BLaER1 treated with 17β-estradiol and CSF1 and Interleukin-3, amounts not matched to agents 10 nM and 100 nM (cell line): ENCODE results near the gene PHF10.
A peak's percentile ranks its signal among the peaks of the same experiment; 100 is the strongest.

Experiments used
- H3K27ac ChIP-seq, 11 experiments: shearing (Covaris generic); formaldehyde crosslinking; 2 replicates each; pipeline ENCODE4 v1.8.1; 2022
- H3K27me3 ChIP-seq, 11 experiments: shearing (Covaris generic); formaldehyde crosslinking; 2 replicates each; pipeline ENCODE4 v1.8.1; 2022
- H3K36me3 ChIP-seq, 11 experiments: shearing (Covaris generic); formaldehyde crosslinking; 2 replicates each; pipeline ENCODE4 v1.8.1; 2022
- H3K4me1 ChIP-seq, 10 experiments: shearing (Covaris generic); formaldehyde crosslinking; 2 replicates each; pipeline ENCODE4 v1.8.1; 2022
- H3K4me2 ChIP-seq, 11 experiments: shearing (Covaris generic); formaldehyde crosslinking; 2 replicates each; pipeline ENCODE4 v1.8.1; 2022
- H3K4me3 ChIP-seq, 10 experiments: shearing (Covaris generic); formaldehyde crosslinking; 2 replicates each; pipeline ENCODE4 v1.8.1; 2022
- H3K9ac ChIP-seq, 11 experiments: shearing (Covaris generic); formaldehyde crosslinking; 2 replicates each; pipeline ENCODE4 v1.8.1; 2022
- H3K9me3 ChIP-seq, 11 experiments: shearing (Covaris generic); formaldehyde crosslinking; replicated peaks in 1 of 11; 2 replicates each; pipeline ENCODE4 v1.8.1; 2022
- H4K20me1 ChIP-seq, 11 experiments: shearing (Covaris generic); formaldehyde crosslinking; 2 replicates each; pipeline ENCODE4 v1.8.1; 2022
- Cebpa-rat ChIP-seq, 11 experiments: shearing (Covaris generic); IDR thresholded peaks; 2 replicates each; pipeline ENCODE4 v1.8.1; 2022

PHF10 gene

DNA sequence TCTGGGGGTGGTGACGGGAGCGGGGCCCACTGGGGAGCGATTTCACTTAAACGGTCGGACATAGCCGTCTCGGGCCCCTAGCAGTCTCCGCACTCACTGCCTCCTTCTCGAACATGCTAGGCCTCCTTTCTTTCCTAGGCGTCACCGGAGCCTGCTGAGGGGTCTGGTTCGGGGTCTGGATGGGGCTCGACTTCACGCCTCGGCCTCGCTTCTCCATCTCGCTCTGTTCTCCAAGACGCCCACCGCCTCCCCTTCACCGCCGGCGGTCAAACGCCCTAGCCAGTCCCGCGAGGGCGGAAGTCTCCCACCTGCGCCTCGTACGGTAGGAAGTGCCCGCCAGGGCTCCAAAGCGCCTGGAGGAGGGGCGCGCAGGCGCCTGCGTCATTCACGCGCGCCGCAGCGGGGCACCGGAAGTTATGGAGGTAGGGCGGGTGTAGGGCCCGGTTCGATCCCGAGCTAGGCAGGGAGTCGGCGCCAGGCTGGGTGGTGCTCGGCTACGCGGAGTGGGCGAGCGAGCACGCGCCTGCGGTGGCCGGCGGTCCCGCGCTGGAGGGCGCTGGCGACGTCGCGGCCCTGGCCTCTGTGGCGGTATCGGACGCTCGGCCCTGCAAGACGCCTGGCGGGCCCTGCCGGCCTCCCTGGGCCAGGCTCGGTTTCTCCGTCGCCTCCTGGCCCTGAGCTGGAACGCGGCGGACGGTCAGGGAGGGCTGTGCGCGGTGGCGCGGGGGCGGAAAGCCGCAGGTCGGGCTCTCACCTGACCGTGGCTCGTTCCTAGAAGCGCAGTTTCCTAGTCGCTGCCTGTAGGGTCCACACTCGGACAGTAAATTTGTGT is 27.2 kb upstream of the PHF10 start, which contains the start of the genes DYNLT2 and ERMARD:
Gene DYNLT2 (minus strand): TSS at position 331 of the 832 bp plus-strand sequence. CDS start 114 bp downstream, at position 217.
Gene ERMARD (plus strand): TSS at position 381 of the 832 bp plus-strand sequence. CDS start 36 bp downstream, at position 417.
- TF ChIP-seq Cebpa-rat (IDR thresholded peaks at IDR 0.05) = no peak
- Histone ChIP-seq H3K4me2 (peak within 1 kb of the TSS; percentile 85 to 97 (median 88)), H3K4me1 (peaks cover 17 to 25% (median 22%) of the 10 kb centered on the region in 10 experiments)

DNA sequence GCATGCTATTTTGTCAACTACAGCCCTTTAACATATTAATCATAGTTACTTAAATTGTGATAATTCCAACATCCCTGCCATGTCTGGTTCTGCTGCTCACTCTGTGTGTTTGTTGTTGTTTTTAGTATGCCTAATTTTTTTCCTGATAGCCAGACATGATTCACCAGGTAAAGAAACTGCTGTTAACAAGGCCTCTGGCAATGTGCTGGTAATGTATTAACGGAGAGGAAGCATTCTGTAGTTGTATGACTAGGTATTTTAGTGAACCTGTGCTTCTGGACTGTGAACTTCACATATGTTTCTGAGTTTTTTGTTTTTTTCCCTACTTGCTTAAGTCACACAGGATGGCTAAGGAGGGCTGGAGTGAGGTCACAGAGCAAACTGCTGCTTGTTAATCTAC is 22.3 kb upstream of the PHF10 start:
- H3K27ac ChIP-seq = no peak overlapping the region
- H4K20me1 ChIP-seq = no peaks in the 10 kb centered on the region
- no peak for TF ChIP-seq Cebpa-rat (IDR thresholded peaks at IDR 0.05)
- peaks cover 0 to 12% (median 0%) of the 10 kb centered on the region in 11 experiments; a peak in 2 of 22 replicates for H3K36me3 ChIP-seq
- no peak overlapping the region for H3K4me3 ChIP-seq
- H3K4me1 ChIP-seq = peaks cover 8 to 12% (median 10%) of the 10 kb centered on the region in 10 experiments
- H3K4me2 ChIP-seq = no peak overlapping the region
- no peaks in the 10 kb centered on the region for H3K27me3 ChIP-seq
- no peak overlapping the region for H3K9ac ChIP-seq
- peaks cover 7 to 14% (median 11%) of the 10 kb centered on the region in 11 experiments; a peak in 15 of 22 replicates for H3K9me3 ChIP-seq

More for the DNA sequence above, 27.2 kb upstream of the PHF10 start, which contains the start of the genes DYNLT2 and ERMARD:
- Histone ChIP-seq H3K9me3 (0 out of 22 replicates have a peak, but pooled peaks cover 0 to 4% (median 0%) of the 10 kb centered on the region in 11 experiments), H3K4me3 (peak within 1 kb of the TSS; percentile 69 to 86 (median 79)), H4K20me1 (no peaks in the 10 kb centered on the region), H3K36me3 (peaks cover 0 to 24% (median 7%) of the 10 kb centered on the region in 11 experiments; a peak in 11 of 22 replicates), H3K27me3 (no peaks in the 10 kb centered on the region), H3K27ac (peak within 1 kb of the TSS; percentile 93 to 98 (median 96)), H3K9ac (peak within 1 kb of the TSS; percentile 92 to 99 (median 96))

DNA sequence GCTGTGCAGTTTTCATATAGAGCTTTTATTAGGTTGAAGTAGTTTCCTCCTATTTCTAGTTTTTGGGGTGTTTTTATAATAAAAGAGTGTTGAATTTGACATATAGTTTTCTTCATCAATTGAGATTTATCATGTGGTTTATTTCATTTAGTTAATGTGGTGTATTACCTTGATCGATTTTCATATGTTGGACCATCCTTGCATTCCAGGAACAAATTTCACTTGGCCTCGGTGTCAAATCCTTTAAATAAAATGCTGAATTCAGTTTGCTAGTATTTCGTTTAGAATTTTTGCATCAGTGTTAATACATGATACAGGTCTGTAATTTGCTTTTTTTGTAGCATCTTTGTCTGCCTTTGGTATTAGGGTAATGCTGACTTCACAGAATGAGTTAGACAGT is 21.1 kb upstream of the PHF10 start:
- H4K20me1 ChIP-seq = no peaks in the 10 kb centered on the region
- peaks cover 7 to 14% (median 11%) of the 10 kb centered on the region in 11 experiments; a peak in 15 of 22 replicates for H3K9me3 ChIP-seq
- H3K9ac ChIP-seq = no peak overlapping the region
- H3K4me1 ChIP-seq = peaks cover 6 to 9% (median 7%) of the 10 kb centered on the region in 10 experiments
- no peak overlapping the region for H3K27ac ChIP-seq
- H3K27me3 ChIP-seq = no peaks in the 10 kb centered on the region
- TF ChIP-seq Cebpa-rat (IDR thresholded peaks at IDR 0.05) = no peak
- H3K4me3 ChIP-seq = no peak overlapping the region
- H3K36me3 ChIP-seq = peaks cover 0 to 12% (median 0%) of the 10 kb centered on the region in 11 experiments; a peak in 2 of 22 replicates
- no peak overlapping the region for H3K4me2 ChIP-seq

- TF ChIP-seq Cebpa-rat (IDR thresholded peaks at IDR 0.05) = no peak
- Histone ChIP-seq H3K27me3 (no peaks in the 10 kb centered on the region), H3K4me3 (no peak overlapping the region)
Observed at GRCh38 chr6:169741344-169741743, 17.0 kb upstream of the PHF10 start.

GRCh38 chr6:169738976-169739529 is 14.8 kb upstream of the PHF10 start:
- H3K36me3 ChIP-seq = no peaks in the 10 kb centered on the region
- H3K9ac ChIP-seq = no peak overlapping the region
- no peaks in the 10 kb centered on the region for H4K20me1 ChIP-seq
- TF ChIP-seq Cebpa-rat (IDR thresholded peaks at IDR 0.05) = no peak
- no peak overlapping the region for H3K27ac ChIP-seq
- no peak overlapping the region for H3K4me3 ChIP-seq
- H3K4me1 ChIP-seq = peaks cover 0 to 11% (median 2%) of the 10 kb centered on the region in 10 experiments; a peak in 8 of 20 replicates
- no peaks in the 10 kb centered on the region for H3K27me3 ChIP-seq
- H3K4me2 ChIP-seq = no peak overlapping the region
- H3K9me3 ChIP-seq = no peaks in the 10 kb centered on the region

More at GRCh38 chr6:169741344-169741743, 17.0 kb upstream of the PHF10 start:
- Histone ChIP-seq H3K4me2 (no peak overlapping the region), H3K4me1 (peaks cover 0 to 8% (median 2%) of the 10 kb centered on the region in 10 experiments; a peak in 8 of 20 replicates), H3K27ac (no peak overlapping the region), H4K20me1 (no peaks in the 10 kb centered on the region), H3K9ac (no peak overlapping the region), H3K36me3 (no peaks in the 10 kb centered on the region), H3K9me3 (peaks cover 5 to 14% (median 10%) of the 10 kb centered on the region in 11 experiments; a peak in 15 of 22 replicates)

- no peak for TF ChIP-seq Cebpa-rat (IDR thresholded peaks at IDR 0.05)
- H3K27me3 ChIP-seq = no peaks in the 10 kb centered on the region
- peaks cover 0 to 12% (median 2%) of the 10 kb centered on the region in 10 experiments; a peak in 8 of 20 replicates for H3K4me1 ChIP-seq
- peak overlapping the region in 8 of 11 experiments; percentile 2 to 34 (median 16); a peak in 10 of 22 replicates for H3K4me2 ChIP-seq
- no peak overlapping the region for H3K27ac ChIP-seq
- no peaks in the 10 kb centered on the region for H3K36me3 ChIP-seq
- no peak overlapping the region for H3K9ac ChIP-seq
- H3K4me3 ChIP-seq = no peak overlapping the region
- H4K20me1 ChIP-seq = no peaks in the 10 kb centered on the region
- H3K9me3 ChIP-seq = peaks cover 0 to 5% (median 0%) of the 10 kb centered on the region in 11 experiments; a peak in 3 of 22 replicates
Observed at GRCh38 chr6:169738204-169738975, 14.1 kb upstream of the PHF10 start.

DNA sequence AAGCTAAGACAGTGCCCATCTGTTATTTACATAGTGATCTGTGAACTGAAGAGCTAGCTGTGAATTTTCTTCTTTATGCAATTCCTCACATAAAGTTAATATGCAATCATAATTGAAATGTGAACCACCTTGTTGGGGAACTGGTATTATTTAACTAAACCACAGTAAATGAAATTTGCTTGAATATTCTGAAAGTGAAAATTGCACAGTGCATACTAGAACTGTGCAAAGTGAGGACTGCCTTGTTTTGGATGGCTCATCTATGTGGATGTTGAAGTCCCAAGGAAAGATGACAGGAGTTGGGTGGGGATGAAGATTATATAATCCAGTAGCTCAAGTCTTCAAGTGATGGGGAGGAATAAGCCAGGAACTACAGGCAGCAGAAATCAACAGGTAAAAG is 5.7 kb upstream of the PHF10 start:
- no peaks in the 10 kb centered on the region for H4K20me1 ChIP-seq

GRCh38 chr6:169726963-169727362 is 2.7 kb upstream of the PHF10 start:
- H3K9ac ChIP-seq = no peak overlapping the region
- H3K4me2 ChIP-seq = no peak overlapping the region; a peak in 1 of 22 replicates
- H3K36me3 ChIP-seq = no peaks in the 10 kb centered on the region
- no peak for TF ChIP-seq Cebpa-rat (IDR thresholded peaks at IDR 0.05)
- no peak overlapping the region for H3K4me3 ChIP-seq
- H3K9me3 ChIP-seq = no peaks in the 10 kb centered on the region
- peaks cover 4 to 17% (median 9%) of the 10 kb centered on the region in 11 experiments; a peak in 17 of 22 replicates for H4K20me1 ChIP-seq
- H3K27ac ChIP-seq = no peak overlapping the region
- H3K4me1 ChIP-seq = peaks cover 9 to 28% (median 21%) of the 10 kb centered on the region in 10 experiments
- no peaks in the 10 kb centered on the region for H3K27me3 ChIP-seq

More for the DNA sequence above, 5.7 kb upstream of the PHF10 start:
- H3K4me3 ChIP-seq = no peak overlapping the region
- no peaks in the 10 kb centered on the region for H3K36me3 ChIP-seq
- H3K27me3 ChIP-seq = no peaks in the 10 kb centered on the region
- H3K27ac ChIP-seq = no peak overlapping the region
- no peak for TF ChIP-seq Cebpa-rat (IDR thresholded peaks at IDR 0.05)
- peaks cover 0 to 19% (median 11%) of the 10 kb centered on the region in 10 experiments; a peak in 17 of 20 replicates for H3K4me1 ChIP-seq
- H3K4me2 ChIP-seq = no peak overlapping the region
- H3K9ac ChIP-seq = no peak overlapping the region
- H3K9me3 ChIP-seq = peaks cover 0 to 6% (median 0%) of the 10 kb centered on the region in 11 experiments; a peak in 3 of 22 replicates
